Stimulated activated CD8-positive, alpha-beta memory T cell treated with anti-CD3 and anti-CD28 coated beads, Interleukin-12 subunit alpha, Interleukin-12 subunit beta, amount 100 ng/mL, for 24 hours (primary cell): ENCODE data around the gene BOC.

Experiments used
- DNase-seq: peaks from one replicate; pipeline ENCODE4 v3.0.0-alpha.2; 2020; ENCODE audit errors: extremely low read depth

The BOC gene

DNA sequence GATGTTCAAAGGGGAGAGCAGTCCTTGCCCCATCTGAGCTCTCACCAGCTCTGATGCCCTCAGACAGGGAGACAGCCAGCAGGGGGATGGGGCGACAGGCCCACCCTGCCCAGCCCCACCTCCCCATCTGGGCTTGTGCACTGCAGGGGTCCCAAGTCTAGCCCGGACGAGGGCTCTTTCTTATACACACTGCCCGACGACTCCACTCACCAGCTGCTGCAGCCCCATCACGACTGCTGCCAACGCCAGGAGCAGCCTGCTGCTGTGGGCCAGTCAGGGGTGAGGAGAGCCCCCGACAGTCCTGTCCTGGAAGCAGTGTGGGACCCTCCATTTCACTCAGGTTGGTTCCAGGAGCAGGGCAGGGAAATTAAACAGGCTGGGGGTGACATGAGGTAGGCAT lies 73.9 kb downstream of the BOC start:
- DNase-seq = no peak

DNA sequence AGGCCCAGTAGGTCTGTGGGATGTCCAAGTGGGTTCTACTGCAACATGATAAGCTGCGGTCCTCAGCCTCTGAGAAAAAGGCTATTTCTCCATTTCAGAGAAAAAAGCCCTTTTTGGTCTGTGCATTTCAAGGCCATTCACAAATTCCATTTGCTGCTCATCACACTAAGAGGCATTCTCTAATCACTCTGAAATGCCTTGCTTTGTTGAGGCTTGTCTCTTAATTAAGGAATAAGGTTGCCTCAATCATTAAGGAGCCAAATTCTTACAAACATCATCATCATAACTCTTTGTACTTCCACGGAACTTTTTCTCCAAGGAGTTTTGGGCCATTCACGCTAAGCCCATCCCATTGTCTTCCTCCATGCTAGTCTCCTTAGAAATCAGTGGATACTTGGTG lies 74.4 kb downstream of the BOC start:
- no peak for DNase-seq

DNA sequence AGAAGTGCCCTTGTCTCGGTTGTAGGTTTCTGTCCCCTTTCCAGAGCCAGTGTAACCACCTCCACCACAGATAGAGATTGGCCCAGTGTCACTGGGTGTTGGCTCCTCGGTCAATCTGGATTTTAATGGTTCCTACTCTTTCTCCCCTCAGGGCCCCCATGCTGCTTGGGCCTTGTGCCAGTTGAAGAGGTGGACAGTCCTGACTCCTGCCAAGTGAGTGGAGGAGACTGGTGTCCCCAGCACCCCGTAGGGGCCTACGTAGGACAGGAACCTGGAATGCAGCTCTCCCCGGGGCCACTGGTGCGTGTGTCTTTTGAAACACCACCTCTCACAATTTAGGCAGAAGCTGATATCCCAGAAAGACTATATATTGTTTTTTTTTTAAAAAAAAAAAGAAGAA lies 75.2 kb downstream of the BOC start:
- DNase-seq = no peak

DNA sequence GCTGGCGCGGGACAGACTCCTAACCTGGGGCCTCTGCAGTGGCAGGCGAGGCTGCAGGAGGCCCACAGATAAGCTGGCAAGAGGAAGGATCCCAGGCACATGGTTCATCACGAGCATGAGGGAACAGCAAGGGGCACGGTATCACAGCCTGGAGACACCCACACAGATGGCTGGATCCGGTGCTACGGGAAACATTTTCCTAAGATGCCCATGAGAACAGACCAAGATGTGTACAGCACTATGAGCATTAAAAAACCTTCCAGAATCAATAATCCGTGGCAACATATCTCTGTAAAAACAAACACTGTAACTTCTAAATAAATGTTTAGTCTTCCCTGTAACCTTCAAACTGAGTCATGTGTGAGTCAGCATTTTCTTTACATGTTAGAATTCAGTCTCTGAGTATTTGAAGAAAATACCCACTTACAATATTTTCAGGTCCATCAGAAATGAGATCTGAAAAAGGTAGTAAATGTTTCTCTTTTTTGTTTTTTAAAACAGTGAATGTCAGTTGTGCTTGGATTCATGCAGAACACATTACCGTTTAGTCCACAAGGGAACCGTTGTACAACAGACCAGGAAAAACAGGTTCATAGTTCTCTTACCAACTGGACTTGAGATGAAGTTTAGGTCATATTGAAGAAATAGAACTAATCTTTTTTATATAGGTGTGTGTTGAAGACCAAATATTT lies 75.9 kb downstream of the BOC start:
- no peak for DNase-seq

DNA sequence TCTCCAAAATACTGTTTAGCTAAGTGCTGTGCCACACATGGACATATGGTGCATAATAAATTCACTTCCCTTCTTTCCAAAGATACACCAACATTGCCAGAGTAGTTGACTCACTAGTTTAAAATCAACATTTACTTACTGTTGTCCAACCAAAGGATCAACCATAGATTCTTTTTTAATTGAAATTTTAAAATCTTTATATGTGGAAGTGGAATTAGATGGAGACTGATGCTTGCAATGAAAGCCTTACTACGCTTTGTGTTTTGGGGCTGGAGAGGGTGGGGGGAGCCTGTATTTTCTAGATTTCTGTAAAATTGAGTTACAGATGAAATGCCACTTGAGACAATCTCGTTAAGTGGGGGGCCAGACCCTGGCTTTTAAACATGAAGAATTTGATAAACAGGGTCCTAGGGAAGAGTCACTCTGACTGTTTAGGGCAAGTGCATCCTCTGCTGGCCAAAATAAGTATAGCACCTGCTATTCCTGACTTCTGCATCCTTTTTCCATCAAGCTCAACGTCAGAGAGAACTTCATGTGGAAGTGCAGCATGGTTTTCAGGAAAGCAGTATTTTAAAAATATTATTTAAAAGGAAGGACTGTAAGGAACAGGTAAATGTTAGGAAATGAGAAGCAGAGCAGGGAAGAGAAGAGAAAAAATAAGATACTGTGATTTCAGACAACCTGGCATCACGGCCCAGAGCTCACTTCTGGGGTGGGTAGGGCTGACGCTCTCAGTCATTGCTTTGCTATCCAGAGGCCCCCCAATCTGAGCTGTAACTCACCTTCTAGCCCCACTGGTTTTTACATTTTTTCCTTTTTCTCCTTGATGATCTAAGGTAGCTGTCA lies 76.7 kb downstream of the BOC start:
- DNase-seq = no peak

DNA sequence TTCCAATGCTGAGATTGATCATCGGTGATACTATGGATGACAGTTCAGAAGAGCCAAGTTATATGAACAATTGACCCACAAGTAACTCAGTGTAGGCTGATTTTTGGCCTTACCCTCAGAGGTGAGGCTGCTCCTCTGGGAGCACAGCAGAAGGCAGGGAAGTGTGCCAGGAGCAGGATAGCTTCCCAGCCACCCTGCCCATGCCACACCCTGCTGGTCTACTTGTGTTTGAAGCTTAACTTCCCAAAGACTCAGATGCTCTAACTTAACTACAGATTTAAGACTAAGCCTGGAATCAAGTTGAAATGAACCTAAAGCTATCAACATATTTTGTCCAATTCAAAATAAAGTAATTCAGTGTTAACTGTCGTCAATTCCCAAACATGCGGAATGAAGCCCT lies 77.5 kb downstream of the BOC start:
- DNase-seq = no peak

- no peak for DNase-seq
Observed at GRCh38 chr3:113291572-113291971, 80.2 kb downstream of the BOC start.

DNA sequence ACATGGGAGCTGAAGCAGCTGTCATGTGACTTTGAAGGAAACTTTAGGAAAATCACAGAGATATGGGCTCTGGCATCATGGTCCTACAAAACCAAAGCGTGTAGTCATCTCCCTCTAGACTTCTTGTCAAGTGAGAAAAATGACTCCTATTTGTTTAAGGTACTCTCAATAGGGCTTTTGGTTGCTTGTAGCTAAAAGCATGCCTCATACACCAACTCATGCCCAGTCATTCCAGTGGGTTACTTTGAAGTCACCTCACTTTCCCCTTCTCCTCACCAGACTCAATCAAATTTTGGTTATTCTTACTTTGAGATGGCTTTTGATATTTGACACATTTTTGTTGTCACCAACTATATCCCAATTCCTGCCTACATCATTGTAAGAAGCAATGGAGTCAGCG lies 81.6 kb downstream of the BOC start:
- DNase-seq = no peak

DNA sequence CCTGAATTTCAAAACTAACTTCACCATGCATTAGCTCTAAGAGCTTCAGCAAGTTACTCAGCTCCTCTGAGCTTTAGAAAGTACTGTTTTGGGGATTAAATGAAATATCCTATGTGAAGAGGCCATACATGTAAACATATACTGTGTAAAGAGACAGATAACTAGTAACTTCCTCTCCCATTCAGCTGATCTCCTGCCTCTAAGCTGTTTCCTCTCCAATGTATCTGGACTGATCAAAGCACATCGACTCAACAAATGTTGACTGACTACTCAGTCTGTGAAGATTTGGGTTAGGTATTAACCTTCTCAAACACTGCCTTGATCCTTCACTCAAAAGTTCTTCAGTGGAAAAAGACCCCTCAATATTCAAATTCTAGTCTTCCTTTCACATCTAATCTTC lies 82.0 kb downstream of the BOC start:
- DNase-seq = no peak

GRCh38 chr3:113295463-113295862 lies 84.1 kb downstream of the BOC start:
- no peak for DNase-seq

DNA sequence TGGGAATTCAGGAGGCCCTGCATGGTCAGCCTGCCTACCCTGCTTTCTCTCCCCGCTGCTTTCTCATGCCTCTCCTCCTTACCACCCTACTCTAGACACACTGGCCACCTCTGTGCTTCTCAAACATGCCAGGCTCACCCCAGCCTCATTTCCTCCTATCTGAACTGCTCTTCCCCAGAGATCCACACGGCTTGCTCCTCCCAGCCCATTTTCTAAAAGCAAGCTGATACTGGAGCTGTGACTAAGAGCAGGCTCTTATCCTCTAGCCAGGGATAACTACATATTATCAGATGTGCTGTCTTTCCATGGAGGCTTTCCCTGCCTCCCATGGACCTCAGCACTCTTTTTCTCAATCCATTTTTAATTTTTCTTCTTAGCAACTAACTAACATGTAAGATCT lies 85.9 kb downstream of the BOC start:
- no peak for DNase-seq

DNA sequence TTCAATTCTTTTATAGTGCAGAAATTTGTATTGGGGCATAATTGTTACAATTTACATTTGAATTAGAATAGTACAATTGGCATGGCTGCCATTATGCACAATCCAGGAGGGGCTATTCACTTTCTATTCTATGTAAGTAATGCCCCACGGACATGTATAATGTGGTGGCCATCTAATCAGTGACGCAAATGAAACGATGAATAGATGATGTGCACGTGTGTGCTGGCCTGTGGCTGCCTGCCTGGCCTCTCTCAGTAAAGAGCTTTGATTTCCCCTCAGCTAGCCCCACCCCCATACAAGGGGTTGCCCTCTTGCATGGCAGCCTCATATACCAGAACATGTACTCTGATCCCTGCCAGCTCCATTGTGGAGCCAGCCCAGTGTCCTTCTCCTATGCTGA lies 86.5 kb downstream of the BOC start:
- no peak for DNase-seq

GRCh38 chr3:113300596-113300995 lies 89.2 kb downstream of the BOC start:
- no peak for DNase-seq

DNA sequence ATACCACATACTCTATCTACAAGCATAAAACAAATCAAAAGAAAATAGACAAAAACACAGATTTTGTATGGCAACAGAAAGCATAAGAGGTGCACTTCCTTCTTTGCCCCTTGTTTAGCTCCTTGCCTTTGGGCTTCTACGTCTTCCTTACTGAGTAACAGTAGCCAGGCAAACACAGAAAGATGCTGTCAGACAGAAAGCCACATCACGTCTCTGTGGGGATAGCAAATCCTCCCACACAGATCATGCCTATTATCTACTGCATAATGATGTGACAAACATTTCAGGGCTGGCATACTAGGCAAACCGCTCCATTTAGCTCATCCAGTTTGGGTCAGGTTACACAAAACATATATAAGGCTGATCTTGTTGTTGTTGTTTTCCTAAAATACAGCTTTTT lies 92.7 kb downstream of the BOC start:
- no peak for DNase-seq

DNA sequence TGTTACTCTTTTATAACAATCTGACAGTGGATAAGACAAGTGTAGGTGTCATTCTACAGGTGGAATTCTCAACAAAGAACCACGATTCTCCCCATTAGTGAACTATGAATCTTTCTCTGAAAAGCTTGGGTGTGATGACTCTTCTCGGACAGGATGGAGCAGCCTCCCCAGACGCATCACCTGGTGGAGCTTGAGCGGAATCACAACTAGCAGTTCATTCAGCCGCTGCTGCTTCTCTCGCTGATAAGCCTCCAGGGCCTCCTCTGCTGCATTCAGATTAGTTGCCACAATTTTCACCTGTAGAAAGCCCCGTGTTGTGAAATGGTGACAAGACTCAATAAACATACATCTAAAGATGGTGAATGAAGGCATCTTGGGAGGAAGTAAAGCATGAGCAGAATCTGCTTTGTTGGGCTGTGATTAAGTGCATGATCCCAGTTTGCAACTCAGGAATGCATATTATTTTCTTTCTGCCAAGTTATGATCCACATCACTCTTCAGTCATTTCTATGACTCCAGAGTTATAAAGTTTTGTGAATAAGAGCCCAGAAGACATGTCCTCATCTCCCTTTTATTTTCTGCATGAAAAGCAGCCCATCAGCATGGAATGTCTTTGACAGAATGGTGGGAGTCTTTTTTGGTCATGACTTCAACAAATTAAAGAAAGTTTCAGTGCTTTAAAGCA lies 93.6 kb downstream of the BOC start:
- no peak for DNase-seq

GRCh38 chr3:113310960-113311359 lies 99.6 kb downstream of the BOC start:
- DNase-seq = no peak

DNA sequence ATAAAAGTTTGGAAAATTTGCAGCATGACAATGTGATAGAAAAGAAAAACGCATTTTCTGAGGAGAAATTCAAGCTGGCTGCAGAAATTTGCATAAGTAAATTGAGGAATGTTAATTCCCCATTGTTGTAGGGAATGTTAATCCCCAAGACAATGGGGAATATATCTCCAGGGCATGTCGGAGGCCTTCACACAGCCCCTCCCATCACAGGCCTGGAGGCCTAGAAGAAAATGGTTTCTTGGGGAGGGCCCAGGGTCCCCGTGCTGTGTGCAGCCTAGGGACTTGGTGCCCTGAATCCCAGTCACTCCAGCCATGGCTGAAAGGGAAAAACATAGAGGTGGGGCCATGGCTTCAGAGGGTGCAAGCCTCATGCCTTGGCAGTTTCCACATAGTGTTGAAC lies 101.1 kb downstream of the BOC start:
- DNase-seq = no peak

- no peak for DNase-seq
Observed at GRCh38 chr3:113314923-113315322, 103.6 kb downstream of the BOC start.

GRCh38 chr3:113329757-113330156 lies 118.4 kb downstream of the BOC start:
- DNase-seq = no peak

DNA sequence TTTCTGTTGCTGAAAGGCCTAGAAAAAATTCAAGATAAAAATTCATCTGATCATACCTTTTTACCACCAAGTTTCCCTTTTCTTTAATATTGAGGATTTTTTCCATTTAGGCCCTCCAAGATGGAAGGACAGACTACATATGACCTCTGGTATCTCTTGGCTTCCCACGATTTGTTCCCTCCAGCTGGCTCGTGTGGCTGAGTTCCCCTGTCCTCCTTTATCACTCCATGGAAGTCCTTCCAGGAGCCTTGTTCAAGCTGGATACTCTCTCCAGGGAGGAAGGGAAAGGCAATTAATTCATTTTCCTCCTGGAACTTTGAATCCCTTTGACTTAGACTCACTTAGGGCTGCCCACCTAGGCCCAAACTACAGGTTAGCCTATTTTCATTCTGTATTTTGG lies 119.4 kb downstream of the BOC start:
- DNase-seq = no peak

DNA sequence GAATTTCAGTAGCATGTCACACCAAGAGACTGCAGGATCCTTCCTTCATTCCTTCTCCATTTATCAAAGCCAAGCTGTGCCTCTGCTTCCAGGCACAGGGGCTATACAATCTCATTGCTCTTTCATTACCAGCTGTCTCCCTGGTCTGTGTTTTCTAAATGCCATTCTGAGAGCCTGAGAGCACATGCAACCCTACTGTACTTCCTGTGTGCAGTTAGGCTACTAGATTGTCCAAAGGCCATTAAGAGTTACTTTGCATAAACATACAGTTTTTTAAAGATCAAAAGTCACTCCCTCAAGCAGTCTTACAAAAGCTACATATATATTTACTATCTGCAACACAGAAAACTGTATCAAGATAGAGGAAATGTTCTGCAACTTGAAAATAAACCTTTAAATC lies 119.8 kb downstream of the BOC start:
- DNase-seq = no peak
